Measurements from ENCODE around the gene DSP.

Gene DSP

DNA sequence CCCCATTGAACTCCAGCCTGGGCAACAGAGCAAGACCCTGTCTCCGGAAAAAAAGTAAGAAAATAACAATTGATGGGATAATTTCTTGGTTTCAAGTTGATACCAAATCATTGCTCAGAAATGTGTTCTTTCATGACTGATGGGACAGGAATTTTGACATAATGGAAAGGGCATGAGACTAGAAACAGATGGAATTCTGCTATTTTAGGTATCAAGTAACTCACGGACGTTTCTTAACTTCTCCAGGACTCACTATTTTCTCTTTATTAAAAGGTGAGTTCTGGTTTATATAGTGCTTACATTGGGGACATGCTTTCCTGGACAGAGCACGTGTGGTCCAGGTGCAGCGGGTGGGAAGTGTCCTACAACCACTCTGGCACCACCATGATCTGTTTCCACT is 6.0 kb upstream of the DSP start:
- DNase-seq: no peak

DNA sequence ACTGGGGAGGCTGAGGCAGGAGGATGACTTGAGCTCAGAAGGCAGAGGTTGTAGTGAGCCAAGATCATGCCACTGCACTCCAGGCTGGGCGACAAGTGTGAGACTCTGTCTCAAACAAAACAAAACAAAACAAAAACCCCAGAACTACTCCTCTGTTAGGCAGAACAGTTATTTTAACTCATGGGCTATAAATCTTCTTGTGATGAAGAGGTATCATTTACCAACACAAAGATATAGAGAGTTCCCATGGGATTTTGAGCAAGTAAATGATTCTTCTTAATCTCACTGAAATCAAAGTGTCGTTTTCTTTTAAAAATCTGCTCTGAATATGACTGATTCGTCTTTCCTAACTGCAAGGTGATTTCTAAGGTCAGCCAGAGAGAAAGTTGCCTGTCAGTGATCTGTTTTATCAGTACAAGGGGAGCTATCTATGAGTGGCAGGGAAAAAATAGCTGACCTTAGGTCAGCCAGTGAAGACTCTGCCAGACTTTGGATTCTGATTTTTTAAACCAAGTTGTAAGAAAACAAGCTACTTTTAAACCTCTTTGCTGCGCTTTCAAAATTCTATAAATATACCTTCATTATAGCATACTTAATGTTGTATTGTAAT is 3.8 kb upstream of the DSP start:
- DNase-seq: no peak

DNA sequence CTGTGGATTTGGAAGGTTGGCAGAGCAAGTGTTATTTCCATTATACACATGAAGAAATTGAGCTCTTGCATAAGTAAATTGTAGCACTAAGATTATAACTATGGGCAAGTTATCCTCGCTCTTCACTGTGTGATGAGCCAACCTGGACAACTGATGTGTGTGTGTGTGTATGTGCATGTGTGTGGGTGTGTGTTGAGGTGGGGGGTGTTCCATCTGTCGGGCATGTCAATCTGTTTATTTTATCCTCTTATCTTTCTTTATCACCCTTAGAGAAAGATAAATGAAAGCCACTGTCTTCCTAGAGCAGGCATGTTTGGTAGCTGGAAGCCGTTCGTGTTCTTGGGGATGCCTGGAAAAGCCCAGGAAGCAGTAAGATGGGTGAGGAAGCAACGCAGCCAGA is 3.0 kb upstream of the DSP start:
- DNase-seq: no peak

DNA sequence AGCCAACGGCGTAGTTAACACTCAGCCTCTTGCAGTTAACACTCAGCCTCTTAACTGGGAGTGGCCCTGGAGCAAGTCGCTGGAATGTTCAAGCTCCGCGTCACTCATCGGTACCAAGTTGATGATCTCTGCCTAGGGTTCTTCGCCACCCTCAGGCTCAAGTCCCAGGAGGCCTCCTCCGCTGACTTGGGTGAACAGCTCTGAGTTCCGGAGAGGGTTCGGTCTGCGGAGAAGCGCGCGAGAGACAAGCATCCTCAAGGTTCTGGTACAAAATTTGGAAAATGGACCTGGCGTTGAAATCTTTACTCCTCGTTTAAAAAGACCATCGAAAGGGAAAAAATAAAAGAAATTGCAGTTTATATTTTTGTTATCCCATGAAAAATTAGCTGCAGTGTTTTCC is 876 bp upstream of the DSP start:
- DNase-seq: no peak

DNA sequence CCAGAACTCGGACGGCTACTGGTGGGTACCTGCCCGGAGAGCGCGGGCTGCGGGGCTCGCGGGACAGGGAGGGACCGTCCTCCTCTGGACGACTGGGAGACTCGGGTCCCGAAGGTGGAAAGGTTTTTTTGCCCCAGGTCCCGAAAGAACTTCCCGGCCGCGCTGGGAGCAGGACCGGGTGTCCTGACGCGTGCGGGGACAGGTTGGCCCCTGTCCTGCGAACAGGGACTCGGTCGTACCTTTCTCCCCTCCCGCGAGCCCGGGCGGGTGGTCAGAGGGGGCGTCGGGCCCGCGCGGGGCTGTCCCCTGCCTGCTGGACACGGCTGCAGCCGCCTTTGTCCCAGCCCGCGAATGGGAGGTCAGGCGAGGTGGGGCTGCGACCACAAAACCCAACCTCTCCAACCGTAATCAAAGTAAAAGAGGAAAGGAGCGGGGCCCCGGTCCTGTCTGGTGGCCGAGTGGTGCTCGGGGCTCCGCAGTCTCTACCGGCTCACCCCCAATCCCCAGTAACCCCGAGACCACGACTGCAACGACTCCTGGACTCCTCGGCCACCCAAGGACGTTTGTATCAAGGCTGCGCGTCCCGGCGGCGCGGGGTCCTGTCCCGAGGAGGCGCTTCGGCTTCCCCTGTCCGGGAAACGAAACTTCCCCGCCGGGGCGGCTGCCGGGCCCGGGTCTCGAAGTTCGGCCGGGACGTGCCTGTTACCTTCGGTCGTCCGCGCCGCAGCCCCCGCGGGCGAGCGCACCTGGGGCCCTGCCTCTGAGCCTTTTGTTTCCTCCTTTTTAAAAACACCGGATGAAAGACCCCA is 798 bp downstream of the DSP start:
- DNase-seq: no peak

DNA sequence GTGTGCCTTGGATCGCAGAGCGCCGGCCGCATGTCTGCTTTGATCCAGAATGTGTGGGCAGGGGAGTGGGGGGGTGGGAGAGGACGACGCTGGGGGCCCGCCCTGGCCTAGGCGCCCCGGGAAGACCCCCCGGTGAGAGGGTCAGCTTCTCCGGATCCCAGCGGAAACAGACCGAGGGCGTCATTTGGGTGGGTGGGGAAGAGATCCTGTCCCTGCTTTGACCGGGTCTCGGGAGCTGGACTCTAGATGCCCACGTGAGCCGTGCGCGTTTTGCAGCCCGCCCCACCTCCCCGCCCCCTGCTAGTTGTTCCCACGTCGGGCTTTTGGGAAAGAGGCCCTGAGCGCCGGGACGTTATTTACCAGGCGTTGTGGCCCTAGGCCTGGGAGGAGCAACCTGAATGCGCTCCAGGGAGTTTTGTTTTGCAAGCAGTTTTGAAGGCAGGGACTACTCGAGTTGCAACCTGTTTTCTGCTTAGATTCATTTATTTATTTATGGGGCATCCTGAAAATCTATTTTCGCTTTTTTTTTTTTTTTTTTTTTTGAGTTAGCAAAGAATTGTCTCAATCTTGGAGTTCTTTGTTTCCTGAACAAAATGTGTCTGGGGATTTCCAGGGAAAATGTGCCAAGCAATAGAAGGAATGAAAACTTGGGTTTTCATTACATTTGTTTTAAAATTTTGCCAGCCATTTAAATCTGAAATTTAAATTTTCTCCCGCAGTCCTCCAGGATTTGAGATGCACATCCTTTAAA is 1.6 kb downstream of the DSP start:
- DNase-seq: peak; percentile 5 to 20

DNA sequence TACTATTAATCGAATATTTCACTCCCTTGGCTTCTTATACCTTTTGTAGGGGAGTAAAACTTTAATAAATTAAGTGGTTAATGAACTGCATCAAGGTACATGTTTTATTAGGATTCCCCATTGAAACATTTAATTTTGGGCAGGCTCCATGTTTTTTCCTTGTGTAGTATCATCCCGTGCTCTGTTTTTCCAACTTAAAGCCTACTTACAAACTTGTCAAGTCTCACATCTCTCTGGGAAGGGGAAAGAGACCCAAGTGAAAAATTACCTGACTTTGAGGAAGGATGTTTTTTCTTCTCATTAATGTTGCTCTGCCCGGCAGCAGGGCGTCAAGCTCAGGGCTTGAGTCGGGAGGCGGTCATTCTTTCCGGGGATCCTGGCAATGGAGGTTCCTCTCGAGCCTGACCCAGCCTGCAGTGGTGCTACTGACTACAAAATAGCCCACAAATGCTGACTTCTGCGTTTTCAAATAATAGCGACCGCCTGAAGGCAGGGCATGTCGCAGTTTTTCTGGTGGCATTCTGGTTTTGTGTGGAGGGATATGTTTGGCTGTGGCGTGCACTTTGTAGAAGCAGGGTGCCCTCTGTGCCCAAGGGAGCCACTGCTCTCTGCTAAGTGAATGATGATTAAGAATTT is 2.4 kb downstream of the DSP start:
- no peak for DNase-seq

DNA sequence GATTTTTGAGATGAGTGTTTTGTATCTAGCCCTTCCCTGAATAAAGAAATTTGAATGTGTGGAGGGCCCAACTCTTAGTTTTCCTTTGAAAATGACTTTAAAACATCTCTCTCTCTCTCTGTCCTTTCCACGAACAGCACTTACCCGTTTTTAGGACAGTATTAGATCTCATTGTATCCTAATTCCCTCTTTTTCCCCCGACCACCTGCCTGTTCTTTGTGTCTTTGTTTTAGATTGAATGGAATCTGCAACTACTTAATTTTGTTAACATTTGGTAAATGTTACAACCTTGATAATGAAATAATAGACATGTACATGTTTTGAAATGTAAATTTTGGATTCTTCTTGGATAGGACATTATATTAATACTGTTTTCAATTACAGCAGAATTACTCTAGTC is 3.1 kb downstream of the DSP start:
- DNase-seq: no peak

DNA sequence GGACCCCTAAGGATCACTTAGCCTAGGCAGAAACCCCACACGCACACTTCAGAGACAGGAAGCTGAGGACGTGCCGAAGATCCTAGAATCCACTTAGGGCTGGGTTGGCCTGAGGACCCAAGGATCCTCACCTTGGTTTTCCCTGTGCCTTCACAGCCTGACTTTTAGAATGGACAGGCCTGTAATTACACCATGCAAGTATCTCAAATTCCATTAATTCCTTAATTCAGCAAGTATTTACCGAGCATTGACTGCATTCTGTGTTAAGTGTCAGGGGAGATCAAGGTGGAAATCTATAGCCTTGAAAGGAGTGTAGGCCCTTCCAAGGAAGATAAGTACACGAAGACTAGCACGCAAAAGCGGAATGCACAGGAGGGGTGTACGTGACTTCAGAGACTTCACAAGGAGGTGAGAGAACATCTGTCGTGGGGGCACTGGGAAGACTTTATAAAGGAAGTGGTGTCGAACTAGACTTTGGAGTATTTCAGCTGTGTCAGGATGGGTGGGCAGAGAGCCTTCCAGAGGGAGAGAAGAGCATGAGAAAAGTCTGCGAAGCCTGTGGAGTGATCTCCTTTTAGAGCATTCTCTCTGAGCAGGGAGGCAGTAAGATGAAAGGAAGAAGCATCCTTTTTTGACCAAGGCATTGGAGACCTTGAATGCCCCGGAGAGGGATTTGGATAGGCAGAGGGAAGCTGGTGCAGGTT is 4.0 kb downstream of the DSP start:
- DNase-seq: no peak

DNA sequence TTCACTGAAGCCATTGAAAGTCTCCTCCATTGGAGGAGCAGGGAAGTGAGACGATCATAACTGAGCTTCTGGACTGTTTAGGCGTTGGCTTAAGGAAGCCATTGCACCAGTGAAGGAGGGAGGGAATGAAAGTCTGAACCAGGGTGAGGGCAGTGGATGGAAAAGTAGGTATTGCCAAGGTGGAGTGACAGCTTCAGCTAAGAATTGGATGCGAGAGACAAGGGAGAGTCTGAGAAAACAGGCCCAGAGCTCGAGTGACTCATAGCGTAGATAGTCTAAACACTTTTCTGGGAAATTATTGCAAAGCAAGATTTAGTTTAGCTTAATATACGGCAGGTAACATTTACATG is 4.5 kb downstream of the DSP start:
- DNase-seq: no peak

DNA sequence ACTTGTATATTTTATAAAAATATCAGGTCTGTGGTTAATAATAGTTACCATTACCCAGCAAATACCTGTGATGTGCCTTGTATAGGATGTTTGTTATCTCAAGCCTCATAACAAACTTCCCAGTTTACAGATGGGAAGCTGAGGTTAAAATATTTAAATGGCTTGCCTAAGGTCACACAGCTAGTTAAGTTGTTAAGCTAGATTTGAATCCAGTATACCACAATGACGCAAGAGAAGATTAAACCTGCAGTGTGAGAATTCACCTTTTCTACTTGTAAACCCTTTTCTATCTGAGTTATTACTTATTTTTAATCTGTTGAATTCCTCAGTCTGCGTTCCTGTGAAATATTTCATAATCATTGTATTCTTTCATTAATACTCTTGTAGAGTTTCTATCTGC is 4.9 kb downstream of the DSP start:
- no peak for DNase-seq

DNA sequence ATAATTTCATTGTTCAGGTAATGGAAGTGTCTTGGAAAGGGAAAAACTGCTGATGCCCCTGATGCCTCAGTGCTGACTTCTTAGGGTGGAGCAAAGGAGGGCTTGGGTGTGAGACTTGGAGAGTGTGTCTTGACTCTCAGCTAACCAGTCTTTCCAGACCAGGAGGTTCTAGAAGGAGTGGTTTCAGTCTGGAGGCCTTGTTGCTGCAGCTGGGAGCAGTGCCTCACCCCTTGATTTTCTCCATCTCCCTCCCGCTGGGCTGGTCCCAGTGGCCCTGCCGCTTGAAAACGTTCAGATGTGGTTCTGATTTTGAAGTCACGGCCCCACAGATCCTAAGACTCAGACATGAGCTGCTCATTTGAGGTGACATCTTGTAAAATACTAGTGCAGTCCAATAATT is 5.4 kb downstream of the DSP start:
- no peak for DNase-seq

DNA sequence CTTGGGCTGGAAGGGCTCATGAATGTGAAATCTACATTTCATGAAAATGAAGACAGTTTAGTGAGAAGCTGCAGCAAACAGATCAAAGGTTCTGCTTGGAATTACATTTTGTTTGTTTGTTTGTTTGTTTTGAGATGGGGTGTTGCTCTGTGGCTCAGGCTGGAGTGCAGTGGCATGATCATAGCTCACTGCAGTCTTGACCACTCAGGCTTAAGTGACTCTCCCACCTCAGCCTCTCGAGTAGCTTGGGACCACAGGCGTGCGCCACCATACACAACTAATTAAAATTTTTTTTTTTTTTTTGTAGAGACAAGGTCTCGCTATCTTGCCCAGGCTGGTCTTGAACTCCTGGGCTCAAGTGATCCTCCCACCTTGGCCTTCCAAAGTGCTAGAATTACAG is 5.8 kb downstream of the DSP start:
- no peak for DNase-seq

DNA sequence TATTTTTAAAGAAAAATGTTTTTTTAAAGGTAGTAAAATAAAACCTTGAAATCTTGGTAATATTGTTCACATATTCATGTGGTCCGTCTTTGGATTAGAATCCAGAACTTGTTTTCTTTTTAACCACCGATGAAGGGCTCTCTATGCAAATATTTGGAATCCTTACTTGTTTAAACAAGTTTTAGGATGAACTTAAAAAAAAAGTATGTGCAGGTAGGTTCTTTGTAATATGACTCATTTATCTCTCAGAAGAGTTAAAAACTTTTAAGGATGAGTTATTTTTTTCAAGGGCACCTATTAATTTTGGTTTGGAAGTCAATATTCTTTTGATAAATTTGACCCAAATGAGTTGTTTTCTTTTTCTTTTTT is 8.9 kb downstream of the DSP start:
- DNase-seq: no peak

DNA sequence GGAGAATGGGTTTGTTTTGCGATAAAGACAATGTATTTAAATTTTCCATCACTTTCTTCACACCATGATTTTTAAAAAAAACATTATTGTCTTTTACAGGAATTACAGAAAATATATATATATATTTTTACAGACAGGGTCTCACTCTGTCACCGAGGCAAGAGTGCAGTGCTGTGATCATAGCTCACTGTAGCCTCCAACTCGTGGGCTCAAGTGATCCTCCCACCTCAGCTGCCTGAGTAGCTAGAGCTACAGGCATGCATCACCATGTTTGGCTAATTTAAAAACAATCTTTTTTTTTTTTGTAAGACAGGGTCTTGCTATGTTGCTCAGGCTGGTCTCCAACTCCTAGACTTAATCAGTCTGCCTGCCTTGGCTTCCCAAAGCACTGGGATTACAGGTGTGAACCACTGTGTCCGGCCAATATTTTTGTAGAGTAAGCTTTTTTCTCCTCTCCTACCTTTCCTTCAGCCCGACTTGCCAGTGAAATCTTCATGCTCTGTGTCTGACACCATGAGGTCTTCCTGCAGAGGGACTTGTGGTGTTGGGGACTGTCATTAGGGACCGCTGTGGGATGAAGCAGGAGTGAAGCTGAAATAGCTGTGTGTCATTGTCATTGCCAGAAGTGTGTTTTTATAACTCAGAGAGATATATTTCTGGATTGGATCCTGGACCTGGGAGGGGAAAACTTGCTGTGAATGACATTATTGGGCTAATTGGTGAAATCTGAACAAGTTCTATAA is 13.2 kb downstream of the DSP start:
- DNase-seq: no peak

DNA sequence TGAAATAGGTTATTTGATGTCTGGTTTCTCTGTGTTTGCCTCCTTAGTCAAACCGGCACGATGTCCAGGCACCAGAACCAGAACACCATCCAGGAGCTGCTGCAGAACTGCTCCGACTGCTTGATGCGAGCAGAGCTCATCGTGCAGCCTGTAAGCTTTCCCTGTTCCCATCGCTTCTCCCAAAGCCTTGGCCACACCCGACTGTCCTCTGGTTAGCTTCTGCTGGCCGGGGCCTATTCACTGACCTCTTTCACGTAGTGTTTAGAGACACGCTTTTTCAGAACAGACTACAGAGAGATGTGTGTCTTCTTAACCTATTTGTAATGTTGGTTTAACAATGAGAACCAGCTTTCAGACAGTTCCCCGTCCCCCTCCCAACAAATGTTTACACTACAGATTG is 14.2 kb downstream of the DSP start:
- no peak for DNase-seq

DNA sequence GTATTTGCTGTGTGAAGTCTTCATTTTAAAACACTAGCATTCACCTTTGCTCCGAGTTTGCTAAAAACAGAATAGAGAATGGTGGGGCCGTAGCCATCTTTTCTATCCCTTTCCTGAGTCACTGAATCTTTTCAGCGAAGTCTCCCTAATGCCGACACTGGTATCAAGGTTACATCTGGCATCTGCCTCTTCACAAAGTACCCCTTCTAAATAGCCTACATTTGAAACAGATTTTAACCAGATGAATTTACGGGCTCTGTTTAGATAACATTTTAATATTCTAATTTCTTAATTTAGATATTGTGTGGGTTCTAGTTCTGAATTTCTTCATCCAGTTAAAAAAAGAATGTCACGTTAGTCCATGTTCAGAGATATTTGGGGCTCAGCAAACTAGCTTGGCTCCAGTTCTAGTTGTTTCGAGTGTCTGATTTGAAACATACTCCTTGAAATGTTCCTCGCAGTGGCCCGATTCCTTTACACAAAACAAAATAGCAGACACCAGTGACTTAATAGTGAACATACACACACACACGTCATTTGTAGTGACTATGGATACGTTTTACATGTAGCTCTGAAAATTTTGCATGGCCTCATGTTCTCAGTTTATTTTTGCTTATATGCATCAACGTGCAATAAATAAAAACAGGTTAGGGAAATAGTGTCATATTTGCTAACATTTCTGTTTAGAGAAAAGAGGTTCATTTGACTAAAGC is 15.1 kb downstream of the DSP start:
- no peak for DNase-seq

DNA sequence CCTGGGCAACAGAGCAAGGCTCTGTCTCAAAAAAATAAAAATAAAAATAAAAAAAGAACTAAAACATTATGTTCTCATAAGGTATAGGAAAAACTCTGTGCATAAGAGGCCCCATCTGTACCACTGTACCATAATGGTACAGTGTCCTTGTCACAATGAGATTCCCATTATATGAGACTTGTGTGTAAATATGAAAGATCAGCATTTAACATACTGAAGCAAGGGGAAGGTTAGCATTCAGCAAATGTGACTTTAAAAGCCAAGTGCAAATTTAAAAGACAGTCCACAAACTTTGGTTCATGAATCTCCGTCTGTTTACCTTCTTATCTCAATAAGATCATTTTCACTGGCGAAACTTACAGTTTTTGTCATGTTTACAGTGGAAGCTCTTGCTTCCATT is 16.2 kb downstream of the DSP start:
- no peak for DNase-seq

DNA sequence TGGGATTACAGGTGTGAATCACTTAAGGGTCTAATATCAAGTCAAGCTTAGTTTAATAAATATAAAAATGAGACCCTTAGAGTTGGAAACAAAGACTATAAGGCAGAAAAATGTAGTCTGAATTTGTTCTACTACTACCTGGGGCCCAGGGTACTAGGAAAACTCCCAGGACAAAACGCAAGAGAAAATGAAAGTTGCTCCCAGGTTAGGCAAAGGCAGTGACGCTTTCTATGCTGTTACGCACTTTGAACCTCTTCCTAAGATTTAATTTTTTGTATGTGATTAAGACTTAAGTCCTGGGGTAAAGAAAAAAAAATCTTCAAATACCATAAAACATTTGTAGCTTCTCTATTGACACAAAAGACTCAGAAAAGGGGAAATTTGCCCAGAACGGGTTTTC is 17.3 kb downstream of the DSP start:
- no peak for DNase-seq

DNA sequence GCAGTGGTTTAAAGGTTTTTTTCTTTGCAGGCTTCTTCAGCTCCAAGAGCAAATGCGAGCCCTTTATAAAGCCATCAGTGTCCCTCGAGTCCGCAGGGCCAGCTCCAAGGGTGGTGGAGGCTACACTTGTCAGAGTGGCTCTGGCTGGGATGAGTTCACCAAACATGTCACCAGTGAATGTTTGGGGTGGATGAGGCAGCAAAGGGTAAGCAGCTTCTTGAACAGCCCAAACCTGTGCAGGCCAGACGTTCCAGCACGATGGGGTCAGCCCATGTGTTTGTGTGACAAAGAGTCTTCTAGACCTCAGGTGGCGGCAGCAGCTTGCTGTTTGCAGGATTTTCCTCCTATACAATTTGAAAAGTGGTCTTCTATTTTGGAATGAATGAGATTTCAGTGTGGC is 17.7 kb downstream of the DSP start:
- no peak for DNase-seq

DNA sequence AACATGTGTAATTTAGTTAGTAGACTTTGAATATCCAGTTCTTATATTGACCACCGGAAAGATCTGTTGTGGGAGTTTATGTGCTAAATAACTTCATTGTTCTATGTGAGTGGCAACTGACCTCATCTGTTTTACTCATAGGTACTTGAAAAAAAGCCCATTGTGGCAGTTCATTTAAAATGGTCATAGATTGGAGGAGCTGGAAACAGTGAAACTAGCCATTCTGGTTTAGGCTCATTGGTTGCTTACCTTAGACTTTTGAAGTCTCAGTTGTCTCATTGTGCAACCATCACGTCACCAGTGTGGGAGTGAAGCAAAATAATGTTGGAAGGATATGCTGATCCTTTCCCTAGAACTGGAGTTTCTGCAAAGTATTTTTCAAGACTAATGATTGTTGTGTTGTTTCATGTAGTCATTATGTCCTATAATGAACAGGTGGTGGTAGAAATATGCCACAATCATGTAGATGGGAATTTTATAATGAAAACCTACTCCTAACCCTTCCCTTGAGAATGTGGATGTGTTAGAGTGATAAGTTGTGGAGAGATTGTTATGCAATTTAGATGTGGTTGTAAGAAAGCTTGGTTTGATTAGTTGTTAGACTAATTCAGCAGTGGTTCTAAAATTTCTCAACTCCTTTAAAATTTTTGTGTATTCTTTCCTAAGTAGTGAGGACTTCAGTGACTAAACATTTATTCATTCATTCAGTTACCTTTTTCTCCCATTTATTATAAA is 18.3 kb downstream of the DSP start:
- no peak for DNase-seq

Measured in NCI-H524 (cell line).